Heart right ventricle (tissue), 16 donors: ENCODE data around the gene HSPH1. TPM values are rescaled to one million over a fixed set of nuclear protein-coding genes. Genes with fewer than 3 reads are reported as not detected.

ENCODE experiments used
- ATAC-seq, 8 donors: fragments of 200-7000 bp; cut with Tn5 transposase; one replicate each; pipeline ENCODE4 v1.9.1; 2020; ENCODE audit warnings: mild to moderate bottlenecking in 8 of 8, moderate library complexity in 8 of 8, moderate number of reproducible peaks in 1 of 8
- DNase-seq, 2 donors: peaks; one replicate each; pipeline ENCODE4 v3.0.0-alpha.2; 2020
- H3K27ac ChIP-seq, 10 donors: fragments of 200-600 bp; sonication (generic) in 2 of 10; one replicate each; pipeline versions ENCODE4 v1.5.0 to v1.8.0; 2020 to 2022; ENCODE audit warnings: mild to moderate bottlenecking in 3 of 10
- H3K27me3 ChIP-seq, 7 donors: fragments of 200-600 bp; one replicate each; pipeline ENCODE4 v1.8.0; 2021 to 2022; ENCODE audit warnings: mild to moderate bottlenecking in 2 of 7
- H3K36me3 ChIP-seq, 9 donors: fragments of 200-600 bp; sonication (generic) in 1 of 9; one replicate each; pipeline versions ENCODE4 v1.5.0 to v1.8.0; 2020 to 2022; ENCODE audit warnings: mild to moderate bottlenecking in 2 of 9
- H3K4me1 ChIP-seq, 9 donors: fragments of 200-600 bp; sonication (generic) in 1 of 9; one replicate each; pipeline versions ENCODE4 v1.5.0 to v1.8.0; 2020 to 2022; ENCODE audit warnings: mild to moderate bottlenecking in 4 of 9
- H3K4me3 ChIP-seq, 10 donors: fragments of 200-600 bp; sonication (generic) in 2 of 10; one replicate each; pipeline versions ENCODE4 v1.5.0 to v1.8.0; 2020 to 2022; ENCODE audit warnings: mild to moderate bottlenecking in 7 of 10, moderate library complexity in 2 of 10
- H3K9me3 ChIP-seq, 11 donors: fragments of 200-600 bp in 10 of 11; sonication (generic) in 2 of 11; one replicate each; pipeline versions ENCODE4 v1.5.0 to v1.8.0; 2013 to 2022; ENCODE audit warnings: mild to moderate bottlenecking in 2 of 11, control low read depth in 1 of 11, moderate library complexity in 1 of 11
- CTCF ChIP-seq, 9 donors: fragments of 200-600 bp; sonication (generic) in 2 of 9; IDR thresholded peaks; one replicate each; pipeline versions ENCODE4 v1.5.0 to v1.8.0; 2021 to 2022; ENCODE audit warnings: antibody characterized with exemption in 9 of 9, mild to moderate bottlenecking in 5 of 9, moderate library complexity in 1 of 9
- WGBS, 2 donors: extraction: QIAGEN DNeasy Blood & Tissue Kit; methylation state at CpG; one replicate each; pipeline ENCODE4 v1.1.7; 2013; ENCODE audit warnings: inconsistent platforms in 1 of 2; 5-methylcytosine and 5-hydroxymethylcytosine counted together
- intact Hi-C, 10 donors: fragments of 100-400 bp; cut with DNase I; formaldehyde crosslinking; loops; one replicate each; pipeline versions ENCODE4 v1.11.1 to v1.14.2; 2022
- polyA plus RNA-seq, 2 donors: library from polyadenylated mRNA; stranded (reverse); fragments of 200-250 nt; gene quantifications; one replicate each; pipeline ENCODE4 v1.2.3, GENCODE V29; 2013
- total RNA-seq, 10 donors: library from RNA; stranded (reverse); fragmentation: NEBNext Ultra II Directional in 3 of 10; extraction: Animal tissue kit (Norgen Biotek cat#: 25700) in 3 of 10; gene quantifications; one replicate each; pipeline versions ENCODE4 v1.2.1 to v1.2.4, GENCODE V29; 2021 to 2023
- donor health status: Arrhythmogenic right ventricular cardiomyopathy.
- donor health status: ischemic (EF 13 %, LVEDD 7.1; RV severe dilation, severe dysfunction).
- donor health status: healthy with polysubstance abuse.
- donor health status: DM: no; HTN: yes; CAD: no.
- donor health status: DM: no; HTN: no; CAD: no.
- donor health status: ischemic (EF 25% LVEDD 6.9; RV normal size, moderate dysfunction).
- donor health status: ischemic (EF 25% LVEDD 5.7; RV mildly dilated, moderate dysfunction).
- donor health status: healthy.
- donor health status: DM: yes; HTN: yes; CAD: no.
- donor health status: Ischemic cardiomyopathy.
- donor health status: ischemic (EF 35%, LVEDD 5.7; RV mildly dilated, moderate dysfunction).
- donor health status: nonischemic (EF 11% LVEDD 7.7; RV severe dilation, severe dysfunction).
- donor health status: DM: yes; HTN: yes; CAD: no.
- donor health status: PGD.
- donor health status: ischemic (EF 29% LVEDD 5.4; RV normal size, mild dysfunction).
- donor health status: nonischemic (EF 23%, LVEDD 6.1; RV moderate dilation, normal function).

HSPH1 gene
- total and polyA plus RNA-seq, 12 donors = 28.4 to 65.4 (median 45.8) TPM

DNA sequence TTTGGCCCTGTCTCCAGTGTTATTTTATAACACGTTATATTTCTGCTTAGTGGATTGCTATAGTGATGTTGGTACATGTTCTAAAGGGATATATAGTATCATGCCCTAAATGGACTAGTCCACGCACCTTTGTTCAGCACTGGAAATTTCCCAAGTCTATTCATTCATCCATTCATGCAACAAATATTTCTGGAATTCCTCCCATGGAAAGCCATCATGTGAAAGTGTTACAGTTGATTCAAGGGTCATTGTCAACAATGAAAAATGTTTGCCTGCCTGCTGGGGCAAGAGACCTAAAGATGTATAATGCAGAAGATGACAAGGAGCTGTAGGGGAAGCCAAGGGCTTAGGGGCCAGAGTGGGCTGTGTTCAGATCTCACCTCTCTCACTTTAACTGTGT is 10.8 kb upstream of the HSPH1 start:
- TF ChIP-seq CTCF (IDR thresholded peaks at IDR 0.05) = no peak
- no peak overlapping the region for H3K27ac ChIP-seq
- no peaks in the 10 kb centered on the region for H3K27me3 ChIP-seq
- ATAC-seq = no peak
- no peak overlapping the region for H3K4me3 ChIP-seq
- H3K9me3 ChIP-seq = no peaks in the 10 kb centered on the region
- intact Hi-C loops = loop anchor here in 4 of 10 donors (5.0 to 10.0 kb wide), 2 partner anchors 250 to 252 kb away; no protein-coding TSS in a partner anchor
- DNase-seq = no peak
- 72 to 87% methylated on average over 2 of the region's 2 CpGs for WGBS, 2 donors
- H3K36me3 ChIP-seq = no peaks in the 10 kb centered on the region
- peaks cover 0 to 4% (median 0%) of the 10 kb centered on the region in 9 donors for H3K4me1 ChIP-seq

GRCh38 chr13:31172001-31172400 is 10.3 kb upstream of the HSPH1 start:
- no peaks in the 10 kb centered on the region for H3K36me3 ChIP-seq
- 81 to 87% methylated on average over 3 of the region's 3 CpGs for whole genome bisulfite sequencing, 2 donors
- peaks cover 0 to 4% (median 0%) of the 10 kb centered on the region in 9 donors for H3K4me1 ChIP-seq
- no peak overlapping the region for H3K27ac ChIP-seq
- intact Hi-C loops = loop anchor here in 4 of 10 donors (5.0 to 10.0 kb wide), 2 partner anchors 250 to 253 kb away; no protein-coding TSS in a partner anchor
- no peak for ATAC-seq
- no peaks in the 10 kb centered on the region for H3K9me3 ChIP-seq
- no peak for TF ChIP-seq CTCF (IDR thresholded peaks at IDR 0.05)
- H3K4me3 ChIP-seq = no peak overlapping the region
- no peaks in the 10 kb centered on the region for H3K27me3 ChIP-seq
- DNase-seq = no peak

DNA sequence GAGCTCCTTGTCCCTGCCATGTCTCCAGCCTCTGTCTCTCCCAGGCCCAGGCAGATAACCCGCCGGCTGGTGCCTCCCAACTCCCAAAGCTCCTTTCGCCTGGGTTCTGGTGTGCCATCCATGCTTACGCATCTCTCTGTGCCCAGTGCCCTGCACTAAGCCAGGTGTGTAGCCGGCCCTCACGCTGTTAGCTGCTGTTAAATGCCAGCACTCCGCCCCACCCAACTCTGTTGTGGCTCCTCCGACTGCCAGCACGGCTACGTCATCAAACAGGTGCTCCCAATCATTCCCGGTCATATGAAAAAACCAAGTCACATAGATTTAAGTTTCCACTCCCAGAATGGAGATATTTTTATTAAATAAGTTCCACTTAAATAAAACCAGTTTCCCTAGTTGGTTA is 7.0 kb upstream of the HSPH1 start:
- 90 to 93% methylated on average over 11 of the region's 11 CpGs for WGBS, 2 donors
- H3K27me3 ChIP-seq = no peaks in the 10 kb centered on the region
- no peak overlapping the region for H3K4me3 ChIP-seq
- DNase-seq = no peak
- no peaks in the 10 kb centered on the region for H3K9me3 ChIP-seq
- H3K27ac ChIP-seq = no peak overlapping the region
- intact Hi-C loops = no loop called here
- H3K4me1 ChIP-seq = peaks cover 0 to 4% (median 0%) of the 10 kb centered on the region in 9 donors
- no peaks in the 10 kb centered on the region for H3K36me3 ChIP-seq
- no peak for TF ChIP-seq CTCF (IDR thresholded peaks at IDR 0.05)
- no peak for ATAC-seq

GRCh38 chr13:31168166-31168565 is 6.5 kb upstream of the HSPH1 start:
- no peaks in the 10 kb centered on the region for H3K9me3 ChIP-seq
- intact Hi-C loops = no loop called here
- no peaks in the 10 kb centered on the region for H3K36me3 ChIP-seq
- H3K27ac ChIP-seq = no peak overlapping the region
- no peaks in the 10 kb centered on the region for H3K27me3 ChIP-seq
- DNase-seq (no peak), ATAC-seq (no peak)
- no peak for TF ChIP-seq CTCF (IDR thresholded peaks at IDR 0.05)
- 43 to 48% methylated on average over 2 of the region's 2 CpGs for WGBS, 2 donors
- H3K4me3 ChIP-seq = no peak overlapping the region
- H3K4me1 ChIP-seq = peaks cover 0 to 5% (median under 1%) of the 10 kb centered on the region in 9 donors
